Progenitor cell of endocrine pancreas (in vitro differentiated cells): ENCODE measurements around the gene KRTAP4-8. TPM values are rescaled to one million over a fixed set of nuclear protein-coding genes. Genes with fewer than 3 reads are reported as not detected.
"Not testable (repeated sequence)": the region's sequence is repeated elsewhere in the genome, so short reads cannot be mapped to it uniquely, and the experiment has no call there.

Experiments
- DNase-seq: peaks from one replicate; pipeline ENCODE4 v3.0.0; 2021; ENCODE audit warnings: low spot score; ENCODE audit not compliant: unreplicated experiment
- H3K27ac Mint-ChIP-seq: 2 replicates; pipeline ENCODE4 v1.8.0; 2021; ENCODE audit warnings: mild to moderate bottlenecking, moderate library complexity, mixed read lengths
- H3K27me3 Mint-ChIP-seq: 2 replicates; pipeline ENCODE4 v1.8.0; 2021; ENCODE audit warnings: mixed read lengths
- H3K36me3 Mint-ChIP-seq: 2 replicates; pipeline ENCODE4 v1.8.0; 2022; ENCODE audit warnings: mixed read lengths; ENCODE audit not compliant: insufficient read depth
- H3K4me1 Mint-ChIP-seq: 2 replicates; pipeline ENCODE4 v1.8.0; 2021; ENCODE audit warnings: low read depth, mixed read lengths
- H3K4me3 Mint-ChIP-seq: 2 replicates; pipeline ENCODE4 v1.8.0; 2021; ENCODE audit warnings: low read depth, mild to moderate bottlenecking, moderate library complexity, mixed read lengths
- H3K9me3 Mint-ChIP-seq: 2 replicates; pipeline ENCODE4 v1.8.0; 2021; ENCODE audit warnings: low read depth, mixed read lengths
- CTCF ChIP-seq: fragments of 200-600 bp; sonication (generic); IDR thresholded peaks from one replicate; pipeline ENCODE4 v1.5.0; 2021; ENCODE audit warnings: antibody characterized with exemption, mild to moderate bottlenecking; ENCODE audit not compliant: unreplicated experiment
- total RNA-seq: library from RNA; stranded (reverse); gene quantifications from 2 replicates; pipeline ENCODE4 v1.2.1, GENCODE V29; 2021

The KRTAP4-8 gene
- total RNA-seq, 1 donor from 2014 or later: not detected

GRCh38 chr17:41098481-41098880, 539 bp upstream of the KRTAP4-8 start:
- no peak for TF ChIP-seq CTCF
- H3K27me3 Mint-ChIP-seq: peaks cover 8% of the 10 kb centered on the region
- H3K4me1 Mint-ChIP-seq: peaks cover 19% of the 10 kb centered on the region
- H3K9me3 Mint-ChIP-seq: no peaks in the 10 kb centered on the region
- no peaks in the 10 kb centered on the region for H3K36me3 Mint-ChIP-seq
- DNase-seq: no peak
- no peak overlapping the region for H3K27ac Mint-ChIP-seq
- H3K4me3 Mint-ChIP-seq: no peak overlapping the region

- Mint-ChIP-seq H3K36me3 (no peaks in the 10 kb centered on the region), H3K27ac (no peak overlapping the region), H3K4me3 (no peak overlapping the region), H3K4me1 (peaks cover 19% of the 10 kb centered on the region), H3K27me3 (peaks cover 5% of the 10 kb centered on the region), H3K9me3 (peaks cover 5% of the 10 kb centered on the region)
- no peak for DNase-seq
- no peak for TF ChIP-seq CTCF
These were observed 1.9 kb downstream of the KRTAP4-8 start for GRCh38 chr17:41096055-41096454.

- not testable (repeated sequence) for H3K27ac Mint-ChIP-seq, H3K36me3 Mint-ChIP-seq, H3K4me3 Mint-ChIP-seq, H3K27me3 Mint-ChIP-seq, DNase-seq
- peaks cover 18% of the 10 kb centered on the region for H3K4me1 Mint-ChIP-seq
- peaks cover 14% of the 10 kb centered on the region for H3K9me3 Mint-ChIP-seq
These were observed 9.1 kb downstream of the KRTAP4-8 start for GRCh38 chr17:41088760-41089352.

GRCh38 chr17:41084100-41084856, 13.7 kb downstream of the KRTAP4-8 start, which contains the start of gene KRTAP4-7:
Gene KRTAP4-7, plus strand, starts transcription at chr17:41084150. Its CDS starts 57 bp downstream, at chr17:41084207.
- not testable (repeated sequence) for DNase-seq, H3K36me3 Mint-ChIP-seq, H3K4me3 Mint-ChIP-seq, H3K9me3 Mint-ChIP-seq, H3K27ac Mint-ChIP-seq, H3K27me3 Mint-ChIP-seq
- peaks cover 18% of the 10 kb centered on the region for H3K4me1 Mint-ChIP-seq

- peaks cover 13% of the 10 kb centered on the region for H3K4me1 Mint-ChIP-seq
- not testable (repeated sequence) for H3K9me3 Mint-ChIP-seq, H3K36me3 Mint-ChIP-seq, H3K27me3 Mint-ChIP-seq, DNase-seq, H3K27ac Mint-ChIP-seq, H3K4me3 Mint-ChIP-seq
These were observed 14.5 kb downstream of the KRTAP4-8 start for GRCh38 chr17:41083427-41083826.

GRCh38 chr17:41082626-41083025, 15.3 kb downstream of the KRTAP4-8 start:
- H3K36me3 Mint-ChIP-seq: no peaks in the 10 kb centered on the region
- no peak for TF ChIP-seq CTCF
- no peak overlapping the region for H3K27ac Mint-ChIP-seq
- no peak for DNase-seq
- H3K4me1 Mint-ChIP-seq: peaks cover 6% of the 10 kb centered on the region
- H3K27me3 Mint-ChIP-seq: peaks cover 8% of the 10 kb centered on the region
- no peaks in the 10 kb centered on the region for H3K9me3 Mint-ChIP-seq
- H3K4me3 Mint-ChIP-seq: no peak overlapping the region

GRCh38 chr17:41076788-41077187, 21.2 kb downstream of the KRTAP4-8 start:
- Mint-ChIP-seq H3K36me3 (no peaks in the 10 kb centered on the region), H3K27ac (no peak overlapping the region), H3K9me3 (no peaks in the 10 kb centered on the region), H3K4me1 (no peaks in the 10 kb centered on the region), H3K27me3 (peaks cover 9% of the 10 kb centered on the region), H3K4me3 (no peak overlapping the region)
- TF ChIP-seq CTCF: no peak
- no peak for DNase-seq
